B cell (primary cell): Measurements from ENCODE around the gene ADCY7.
"Not testable (repeated sequence)": the region's sequence is repeated elsewhere in the genome, so short reads cannot be mapped to it uniquely, and the experiment has no call there.

ENCODE experiments used
- EZH2 ChIP-seq: IDR thresholded peaks from 2 replicates; pipeline ENCODE4 v1.6.1; 2012; ENCODE audit warnings: borderline replicate concordance, low read depth, mild to moderate bottlenecking, moderate library complexity, low read length; ENCODE audit not compliant: insufficient read depth, poor library complexity, severe bottlenecking
- TF ChIP-seq, protein P1 (sequence below): fragments of 200-600 bp; IDR thresholded peaks from one replicate; pipeline ENCODE4 v1.8.0; 2022; ENCODE audit warnings: antibody characterized with exemption, mild to moderate bottlenecking

DNA sequence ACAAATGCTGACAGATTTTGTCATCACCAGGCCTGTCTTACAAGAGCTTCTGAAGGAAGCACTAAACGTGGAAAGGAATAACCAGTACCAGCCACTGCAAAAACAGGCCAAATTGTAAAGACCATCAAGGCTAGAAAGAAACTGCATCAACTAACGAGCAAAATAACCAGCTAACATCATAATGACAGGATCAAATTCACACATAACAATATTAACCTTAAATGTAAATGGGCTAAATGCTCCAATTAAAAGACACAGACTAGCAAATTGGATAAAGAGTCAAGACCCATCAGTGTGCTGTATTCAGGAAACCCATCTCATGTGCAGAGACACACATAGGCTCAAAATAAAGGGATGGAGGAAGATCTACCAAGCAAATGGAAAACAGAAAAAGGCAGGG is 78.9 kb downstream of the ADCY7 start:
- TF ChIP-seq, protein P1, sequence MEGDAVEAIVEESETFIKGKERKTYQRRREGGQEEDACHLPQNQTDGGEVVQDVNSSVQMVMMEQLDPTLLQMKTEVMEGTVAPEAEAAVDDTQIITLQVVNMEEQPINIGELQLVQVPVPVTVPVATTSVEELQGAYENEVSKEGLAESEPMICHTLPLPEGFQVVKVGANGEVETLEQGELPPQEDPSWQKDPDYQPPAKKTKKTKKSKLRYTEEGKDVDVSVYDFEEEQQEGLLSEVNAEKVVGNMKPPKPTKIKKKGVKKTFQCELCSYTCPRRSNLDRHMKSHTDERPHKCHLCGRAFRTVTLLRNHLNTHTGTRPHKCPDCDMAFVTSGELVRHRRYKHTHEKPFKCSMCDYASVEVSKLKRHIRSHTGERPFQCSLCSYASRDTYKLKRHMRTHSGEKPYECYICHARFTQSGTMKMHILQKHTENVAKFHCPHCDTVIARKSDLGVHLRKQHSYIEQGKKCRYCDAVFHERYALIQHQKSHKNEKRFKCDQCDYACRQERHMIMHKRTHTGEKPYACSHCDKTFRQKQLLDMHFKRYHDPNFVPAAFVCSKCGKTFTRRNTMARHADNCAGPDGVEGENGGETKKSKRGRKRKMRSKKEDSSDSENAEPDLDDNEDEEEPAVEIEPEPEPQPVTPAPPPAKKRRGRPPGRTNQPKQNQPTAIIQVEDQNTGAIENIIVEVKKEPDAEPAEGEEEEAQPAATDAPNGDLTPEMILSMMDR = not testable (repeated sequence)
- not testable (repeated sequence) for TF ChIP-seq EZH2
